Natural killer cell (primary cell): ENCODE data around the gene SEC31B. TPM values are rescaled to one million over a fixed set of nuclear protein-coding genes. Genes with fewer than 3 reads are reported as not detected.

Experiments
- ATAC-seq, 3 donors: fragments of 150-1000 bp in 2 of 3; fragments of 200-7000 bp in 1 of 3; cut with Tn5 transposase; 1 replicate in 1 of 3; 2 replicates in 2 of 3; pipeline ENCODE4 v1.10.0; 2021; ENCODE audit warnings: mild to moderate bottlenecking in 2 of 3, moderate library complexity in 2 of 3
- DNase-seq, 2 donors: peaks; one replicate each; pipeline versions ENCODE4 v3.0.0 to v3.0.0-alpha.2; 2013 to 2021; ENCODE audit warnings: mixed read lengths in 1 of 2
- H3K27ac ChIP-seq: one replicate; pipeline ENCODE4 v1.5.1; 2013; ENCODE audit warnings: mild to moderate bottlenecking, low read length
- H3K27me3 ChIP-seq: one replicate; pipeline ENCODE4 v1.6.1; 2013; ENCODE audit warnings: low read length; ENCODE audit not compliant: control insufficient read depth, insufficient read depth
- H3K36me3 ChIP-seq: one replicate; pipeline ENCODE4 v1.6.1; 2013; ENCODE audit warnings: low read length; ENCODE audit not compliant: control insufficient read depth, insufficient read depth
- H3K4me1 ChIP-seq: one replicate; pipeline ENCODE4 v1.6.1; 2013; ENCODE audit warnings: low read length; ENCODE audit not compliant: control insufficient read depth, insufficient read depth
- H3K4me3 ChIP-seq: one replicate; pipeline ENCODE4 v1.5.1; 2013; ENCODE audit warnings: low read length
- H3K9me3 ChIP-seq: one replicate; pipeline ENCODE4 v1.6.1; 2013; ENCODE audit warnings: low read length; ENCODE audit not compliant: control insufficient read depth, insufficient read depth
- H3K27ac Mint-ChIP-seq, 2 donors: one replicate each; pipeline ENCODE4 v1.8.0; 2022; ENCODE audit warnings: mild to moderate bottlenecking in 2 of 2, mixed read lengths in 2 of 2, moderate library complexity in 1 of 2
- H3K27me3 Mint-ChIP-seq, 2 donors: one replicate each; pipeline ENCODE4 v1.8.0; 2022; ENCODE audit warnings: low read depth in 2 of 2, mixed read lengths in 2 of 2
- H3K36me3 Mint-ChIP-seq: one replicate; pipeline ENCODE4 v1.8.0; 2022; ENCODE audit warnings: mixed read lengths
- H3K4me1 Mint-ChIP-seq, 2 donors: one replicate each; pipeline ENCODE4 v1.8.0; 2022; ENCODE audit warnings: mixed read lengths in 2 of 2
- H3K4me3 Mint-ChIP-seq: one replicate; pipeline ENCODE4 v1.8.0; 2022; ENCODE audit warnings: mild to moderate bottlenecking, moderate library complexity, mixed read lengths
- H3K9me3 Mint-ChIP-seq, 2 donors: one replicate each; pipeline ENCODE4 v1.8.0; 2022; ENCODE audit warnings: mixed read lengths in 2 of 2
- CTCF ChIP-seq: fragments of 200-600 bp; IDR thresholded peaks from one replicate; pipeline ENCODE4 v1.8.0; 2022; ENCODE audit warnings: antibody characterized with exemption
- WGBS: methylation state at CpG from one replicate; pipeline ENCODE4 v1.1.7; 2013; ENCODE audit warnings: missing lambda C conversion rate; ENCODE audit not compliant: insufficient coverage; 5-methylcytosine and 5-hydroxymethylcytosine counted together
- intact Hi-C: fragments of 100-400 bp; cut with micrococcal nuclease; formaldehyde crosslinking; loops from one replicate; pipeline ENCODE4 v1.14.2; 2022
- total RNA-seq, 4 donors: library from RNA; stranded (reverse); fragments of 120-200 nt in 1 of 4; gene quantifications; one replicate each; pipeline versions ENCODE4 v1.2.3 to v1.2.4, GENCODE V29; 2013 to 2022

SEC31B gene
- total RNA-seq, 3 donors from 2014 or later (not counting 1 experiment from before 2014, with no cell fraction given) = 32.6 to 38.6 (median 38.1) TPM

- H3K9me3 ChIP-seq = no peaks in the 10 kb centered on the region
- H3K4me1 Mint-ChIP-seq = peaks cover 23 to 27% of the 10 kb centered on the region in 2 donors
- peaks cover 18% of the 10 kb centered on the region for H3K4me1 ChIP-seq
- intact Hi-C loops = no loop called here
- 75% methylated on average over 1 of the region's 2 CpGs for WGBS
- H3K27me3 ChIP-seq = no peaks in the 10 kb centered on the region
- H3K27me3 Mint-ChIP-seq = no peaks in the 10 kb centered on the region
- no peak overlapping the region for H3K27ac Mint-ChIP-seq
- H3K36me3 Mint-ChIP-seq = peaks cover 9% of the 10 kb centered on the region
- no peak overlapping the region for H3K4me3 Mint-ChIP-seq
- H3K36me3 ChIP-seq = peaks cover 30% of the 10 kb centered on the region
- DNase-seq (no peak), ATAC-seq (no peak)
- no peak for TF ChIP-seq CTCF
- H3K27ac ChIP-seq = no peak overlapping the region
- no peaks in the 10 kb centered on the region for H3K9me3 Mint-ChIP-seq
- H3K4me3 ChIP-seq = no peak overlapping the region
Measured at GRCh38 chr10:100505164-100505563, 14.5 kb downstream of the SEC31B start.

GRCh38 chr10:100504096-100504495, 15.6 kb downstream of the SEC31B start:
- H3K4me1 Mint-ChIP-seq = peaks cover 13 to 18% of the 10 kb centered on the region in 2 donors
- intact Hi-C loops = no loop called here

GRCh38 chr10:100502926-100503494, 16.7 kb downstream of the SEC31B start:
- H3K36me3 ChIP-seq = peaks cover 38% of the 10 kb centered on the region
- ATAC-seq (no peak), DNase-seq (no peak)
- H3K27me3 ChIP-seq = no peaks in the 10 kb centered on the region
- H3K9me3 ChIP-seq = no peaks in the 10 kb centered on the region
- Mint-ChIP-seq H3K9me3 (no peaks in the 10 kb centered on the region), H3K4me1 (peaks cover 2 to 7% of the 10 kb centered on the region in 2 donors), H3K27me3 (no peaks in the 10 kb centered on the region), H3K27ac (no peak overlapping the region), H3K36me3 (peaks cover 9% of the 10 kb centered on the region), H3K4me3 (no peak overlapping the region)
- no peak overlapping the region for H3K27ac ChIP-seq
- H3K4me1 ChIP-seq = no peaks in the 10 kb centered on the region
- no peak overlapping the region for H3K4me3 ChIP-seq
- intact Hi-C loops = no loop called here
- WGBS = 88% methylated on average over 1 of the region's 1 CpG
- no peak for TF ChIP-seq CTCF

More at GRCh38 chr10:100504096-100504495, 15.6 kb downstream of the SEC31B start:
- no peaks in the 10 kb centered on the region for H3K9me3 Mint-ChIP-seq
- Histone ChIP-seq H3K4me1 (peaks cover 9% of the 10 kb centered on the region), H3K9me3 (no peaks in the 10 kb centered on the region), H3K4me3 (no peak overlapping the region), H3K36me3 (peaks cover 35% of the 10 kb centered on the region), H3K27me3 (no peaks in the 10 kb centered on the region), H3K27ac (no peak overlapping the region)
- peaks cover 9% of the 10 kb centered on the region for H3K36me3 Mint-ChIP-seq
- no peak for TF ChIP-seq CTCF
- no peak overlapping the region for H3K4me3 Mint-ChIP-seq
- H3K27me3 Mint-ChIP-seq = no peaks in the 10 kb centered on the region
- DNase-seq = no peak
- no peak overlapping the region for H3K27ac Mint-ChIP-seq
- ATAC-seq = no peak
- WGBS = 94% methylated on average over 5 of the region's 5 CpGs

GRCh38 chr10:100501423-100501822, 18.2 kb downstream of the SEC31B start:
- Histone ChIP-seq H3K36me3 (peaks cover 45% of the 10 kb centered on the region), H3K27me3 (no peaks in the 10 kb centered on the region), H3K9me3 (no peaks in the 10 kb centered on the region), H3K27ac (no peak overlapping the region), H3K4me1 (no peaks in the 10 kb centered on the region), H3K4me3 (no peak overlapping the region)
- ATAC-seq (no peak), DNase-seq (no peak)
- no peak overlapping the region for H3K4me3 Mint-ChIP-seq
- H3K27me3 Mint-ChIP-seq = no peaks in the 10 kb centered on the region
- peaks cover 9% of the 10 kb centered on the region for H3K36me3 Mint-ChIP-seq
- H3K9me3 Mint-ChIP-seq = no peaks in the 10 kb centered on the region
- H3K27ac Mint-ChIP-seq = no peak overlapping the region
- TF ChIP-seq CTCF = no peak
- peaks cover 0 to 4% of the 10 kb centered on the region in 2 donors for H3K4me1 Mint-ChIP-seq
- intact Hi-C loops = no loop called here
